VCaP (cell line): ENCODE data around the gene LMBR1L.
"Not testable (repeated sequence)": the region's sequence is repeated elsewhere in the genome, so short reads cannot be mapped to it uniquely, and the experiment has no call there.

ENCODE experiments used
- H3K27ac ChIP-seq: fragments of 450-650 bp; 2 replicates; pipeline ENCODE4 v1.5.1; 2017
- TF ChIP-seq, protein P1 (sequence below): fragments of 450-650 bp; conservative IDR thresholded peaks from 2 replicates; pipeline ENCODE4 v1.5.1; 2017; ENCODE audit warnings: mild to moderate bottlenecking, moderate library complexity

LMBR1L gene

DNA sequence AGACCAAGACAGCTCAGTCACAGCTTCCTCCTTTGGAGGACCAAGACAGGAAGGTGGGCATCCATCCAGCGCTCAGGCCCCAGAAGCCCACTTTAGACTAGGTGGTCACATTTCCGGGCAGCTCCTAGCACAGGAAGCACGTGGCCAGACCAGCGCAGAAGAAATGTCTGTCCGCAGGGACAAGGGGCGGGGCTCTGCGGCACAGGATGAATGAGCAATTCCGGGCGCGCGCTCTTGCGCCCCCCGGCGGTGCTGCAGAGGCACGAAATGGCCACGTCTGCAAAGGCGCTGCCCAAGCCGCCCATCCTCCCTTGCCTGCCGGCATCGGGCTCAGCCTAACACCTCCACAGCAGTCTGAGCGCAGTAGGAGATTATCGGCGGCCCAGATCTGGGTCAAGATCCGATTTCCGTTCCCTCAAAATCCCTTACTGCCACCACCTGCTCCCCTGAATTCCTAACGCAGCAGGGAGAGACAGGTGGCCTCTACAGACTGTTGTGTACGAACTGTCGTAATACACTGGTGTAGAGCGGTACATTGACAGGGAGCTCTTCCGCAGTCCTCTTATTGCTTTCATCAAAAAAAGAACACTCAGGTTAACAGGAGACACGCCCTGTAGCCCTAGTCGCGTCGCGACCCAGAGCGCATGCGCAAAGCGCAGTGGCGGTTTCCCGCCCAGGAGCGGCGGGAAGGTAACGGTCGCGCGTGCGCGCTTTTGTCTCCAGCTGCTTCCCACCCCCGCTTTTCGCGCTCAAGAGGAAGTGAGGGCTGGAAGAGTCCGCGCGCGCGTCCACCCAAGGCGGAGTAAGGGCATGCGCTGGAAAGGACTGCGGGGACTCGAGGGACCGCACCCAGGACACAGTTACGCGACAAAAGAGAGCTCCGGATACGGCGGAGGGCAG, 19.8 kb upstream of the LMBR1L start:
- peak overlapping the region; percentile 98 for H3K27ac ChIP-seq
- TF ChIP-seq, protein P1, sequence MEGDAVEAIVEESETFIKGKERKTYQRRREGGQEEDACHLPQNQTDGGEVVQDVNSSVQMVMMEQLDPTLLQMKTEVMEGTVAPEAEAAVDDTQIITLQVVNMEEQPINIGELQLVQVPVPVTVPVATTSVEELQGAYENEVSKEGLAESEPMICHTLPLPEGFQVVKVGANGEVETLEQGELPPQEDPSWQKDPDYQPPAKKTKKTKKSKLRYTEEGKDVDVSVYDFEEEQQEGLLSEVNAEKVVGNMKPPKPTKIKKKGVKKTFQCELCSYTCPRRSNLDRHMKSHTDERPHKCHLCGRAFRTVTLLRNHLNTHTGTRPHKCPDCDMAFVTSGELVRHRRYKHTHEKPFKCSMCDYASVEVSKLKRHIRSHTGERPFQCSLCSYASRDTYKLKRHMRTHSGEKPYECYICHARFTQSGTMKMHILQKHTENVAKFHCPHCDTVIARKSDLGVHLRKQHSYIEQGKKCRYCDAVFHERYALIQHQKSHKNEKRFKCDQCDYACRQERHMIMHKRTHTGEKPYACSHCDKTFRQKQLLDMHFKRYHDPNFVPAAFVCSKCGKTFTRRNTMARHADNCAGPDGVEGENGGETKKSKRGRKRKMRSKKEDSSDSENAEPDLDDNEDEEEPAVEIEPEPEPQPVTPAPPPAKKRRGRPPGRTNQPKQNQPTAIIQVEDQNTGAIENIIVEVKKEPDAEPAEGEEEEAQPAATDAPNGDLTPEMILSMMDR = peak; percentile 98

DNA sequence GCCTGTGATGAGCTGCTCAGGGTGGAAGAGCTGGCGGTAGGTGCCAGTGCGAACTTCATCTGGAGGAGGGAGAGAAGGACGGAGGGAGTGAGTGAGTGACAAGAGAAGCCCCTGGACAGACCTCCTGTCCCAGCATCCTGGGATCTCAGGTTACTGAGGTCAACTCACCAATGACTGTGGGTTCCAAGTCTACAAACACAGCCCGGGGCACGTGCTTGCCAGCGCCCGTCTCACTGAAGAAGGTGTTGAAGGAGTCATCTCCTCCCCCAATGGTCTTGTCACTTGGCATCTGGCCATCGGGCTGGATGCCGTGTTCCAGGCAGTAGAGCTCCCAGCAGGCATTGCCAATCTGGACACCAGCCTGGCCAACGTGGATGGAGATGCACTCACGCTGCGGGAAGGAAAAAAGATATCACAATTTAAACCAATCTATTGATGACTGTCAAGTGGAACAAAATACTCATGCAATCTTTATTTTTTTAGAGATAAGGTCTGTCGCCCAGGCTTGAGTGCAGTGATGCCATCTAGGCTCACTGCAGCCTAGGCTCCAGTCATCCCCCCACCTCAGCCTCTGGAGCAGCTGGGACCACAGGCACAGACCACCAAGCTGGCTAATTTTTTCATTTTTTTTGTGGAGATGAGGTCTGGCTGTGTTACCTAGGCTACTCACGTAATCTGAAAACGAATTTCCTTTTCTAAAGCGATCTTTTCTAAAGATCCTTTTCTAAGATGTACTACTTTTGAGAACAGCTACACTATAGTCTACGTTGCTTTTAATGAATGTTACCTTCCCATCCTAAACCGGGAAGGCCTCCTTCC, 18.9 kb upstream of the LMBR1L start:
- H3K27ac ChIP-seq = peak overlapping the region; percentile 98
- TF ChIP-seq, protein P1 = no peak

DNA sequence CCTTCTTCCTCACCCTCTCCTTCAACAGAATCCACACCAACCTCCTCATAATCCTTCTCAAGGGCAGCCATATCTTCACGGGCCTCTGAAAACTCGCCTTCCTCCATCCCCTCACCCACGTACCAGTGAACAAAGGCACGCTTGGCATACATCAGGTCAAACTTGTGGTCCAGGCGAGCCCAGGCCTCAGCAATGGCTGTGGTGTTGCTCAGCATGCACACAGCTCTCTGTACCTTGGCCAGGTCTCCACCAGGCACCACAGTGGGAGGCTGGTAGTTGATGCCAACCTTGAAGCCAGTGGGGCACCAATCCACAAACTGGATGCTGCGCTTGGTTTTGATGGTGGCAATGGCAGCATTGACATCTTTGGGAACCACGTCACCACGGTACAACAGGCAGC, 17.3 kb upstream of the LMBR1L start:
- not testable (repeated sequence) for H3K27ac ChIP-seq

DNA sequence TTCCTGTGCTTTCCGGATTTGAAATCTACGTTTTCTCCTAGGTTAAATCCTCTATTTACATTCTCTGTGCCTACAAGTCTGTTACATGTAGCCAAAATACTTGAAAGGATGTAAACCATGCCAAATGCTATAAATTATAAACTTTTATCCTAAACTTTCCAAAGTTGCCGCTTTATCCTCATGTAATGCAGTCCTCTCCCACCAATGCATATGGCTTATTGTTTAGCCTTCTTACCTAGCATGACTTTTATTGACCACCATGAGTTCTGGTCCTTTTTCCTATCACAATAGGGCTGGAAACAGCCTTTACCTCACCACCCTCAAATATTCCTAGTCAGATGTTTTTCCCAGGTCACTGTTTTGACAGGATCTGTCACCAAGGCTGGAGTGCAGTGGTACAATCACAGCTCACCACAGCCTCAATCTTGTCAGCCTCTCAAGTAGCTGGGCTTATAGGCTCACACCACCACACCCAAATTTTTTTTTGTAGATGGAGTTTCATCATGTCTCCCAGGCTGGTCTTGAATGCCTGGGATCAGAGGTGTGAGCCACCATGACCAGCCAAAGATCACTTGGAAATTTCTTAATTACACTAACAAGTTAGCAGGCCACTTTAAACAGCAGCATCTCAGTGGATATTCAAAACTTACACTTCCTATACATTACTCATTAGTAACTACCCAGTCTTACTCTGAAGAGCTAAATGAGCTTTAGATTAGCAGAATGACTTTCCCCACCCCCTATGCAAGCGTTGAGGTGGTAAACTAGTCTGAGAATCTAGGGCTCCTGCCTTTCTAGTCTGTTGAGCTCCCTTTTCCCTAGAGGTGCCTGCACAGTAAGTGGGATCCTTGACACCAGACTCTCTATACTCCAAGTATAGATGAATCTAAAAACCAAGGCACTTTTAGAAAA, 16.5 kb upstream of the LMBR1L start:
- H3K27ac ChIP-seq = no peak overlapping the region
- TF ChIP-seq, protein P1 = no peak

DNA sequence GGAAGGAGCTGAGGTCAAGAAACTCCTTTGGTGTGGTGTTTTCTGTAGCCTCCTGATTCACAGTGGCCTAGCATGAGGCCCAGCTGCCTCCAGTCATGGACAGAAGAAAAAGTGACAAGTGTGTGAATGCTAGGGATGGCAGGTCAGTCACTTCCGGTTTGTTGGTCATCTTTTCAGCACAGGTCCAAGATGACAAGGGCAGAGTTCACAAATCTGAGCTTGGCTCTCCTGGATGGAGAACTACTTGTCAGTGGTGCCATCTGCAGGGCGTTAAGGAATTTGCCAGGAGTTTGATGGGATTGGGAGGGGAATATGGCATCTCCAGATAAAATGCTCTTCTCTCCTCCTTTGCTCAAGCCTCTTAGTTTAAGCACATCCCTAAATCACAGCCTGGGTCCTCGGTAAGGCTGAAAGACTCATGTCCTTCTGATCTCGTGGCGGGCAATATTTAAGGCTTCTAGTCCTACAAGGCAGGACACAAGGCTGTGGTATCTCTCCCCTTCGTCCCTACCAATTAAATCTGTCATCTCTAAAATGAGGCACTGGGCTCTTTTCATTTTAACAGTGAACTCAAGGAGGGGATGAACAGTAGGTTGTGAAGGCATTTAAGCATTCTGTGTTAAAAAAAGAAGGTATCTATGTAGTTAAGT, 10.5 kb upstream of the LMBR1L start:
- no peak overlapping the region for H3K27ac ChIP-seq
- TF ChIP-seq, protein P1 = peak; percentile 85

DNA sequence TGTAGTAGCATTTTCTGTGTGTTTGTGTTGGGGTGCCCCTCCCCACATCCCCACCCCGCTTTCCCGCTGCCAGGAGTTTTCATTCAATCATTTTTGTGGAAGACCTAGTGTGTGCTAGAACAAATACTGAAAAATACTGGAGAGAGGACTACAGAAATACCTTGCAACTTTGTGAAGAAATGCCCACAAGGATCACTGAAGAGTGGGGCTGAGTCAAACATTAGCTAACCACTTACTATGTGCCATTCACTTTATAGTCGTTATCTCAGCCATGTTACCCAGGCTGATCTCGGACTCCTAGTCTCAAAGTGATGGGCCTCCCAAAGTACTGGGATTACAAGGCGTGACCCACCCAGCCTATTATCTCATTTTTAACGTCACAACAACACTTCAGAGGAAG, 559 bp upstream of the LMBR1L start:
- peak overlapping the region; percentile 88 for H3K27ac ChIP-seq
- TF ChIP-seq, protein P1 = no peak
